Measurements from ENCODE around the gene SYNJ1. TPM values are rescaled to one million over a fixed set of nuclear protein-coding genes. Genes with fewer than 3 reads are reported as not detected.

The SYNJ1 gene
- total and polyA plus RNA-seq, 2 of the 4 experiments (the other 2 are of a cell fraction): 3.6 to 4.6 TPM

- Histone ChIP-seq H3K18ac (ENCODE audit: low read depth, low read length) (no peak overlapping the region), H2BK15ac (ENCODE audit: low read depth, low read length) (no peak overlapping the region), H2AFZ (replicated peaks; ENCODE audit: low read length, poor library complexity) (no peak overlapping the region), H2AK9ac (replicated peaks; ENCODE audit: low read depth, low read length, poor library complexity) (no peak overlapping the region), H3K56ac (ENCODE audit: extremely low read depth, insufficient read depth, low read length) (no peak overlapping the region), H2BK120ac (ENCODE audit: low read depth, low read length) (no peak overlapping the region), H3K4ac (ENCODE audit: low read depth, low read length) (no peak overlapping the region), H3K27ac (ENCODE audit: insufficient read depth, low read length) (no peak overlapping the region), H2BK20ac (ENCODE audit: low read depth, low read length) (no peak overlapping the region), H3K4me2 (ENCODE audit: low read depth, low read length) (no peak overlapping the region), H4K91ac (ENCODE audit: insufficient read depth, low read depth, low read length) (no peak overlapping the region), H3K27me3 (ENCODE audit: control insufficient read depth, insufficient read depth, low read length) (no peaks in the 10 kb centered on the region), H3K23ac (ENCODE audit: low read depth, low read length) (no peak overlapping the region), H4K8ac (ENCODE audit: low read depth in 2 of 2, low read length in 2 of 2) (no peak overlapping the region), H3K4me1 (ENCODE audit: control insufficient read depth, insufficient read depth, low read length) (no peaks in the 10 kb centered on the region), H3K14ac (replicated peaks; ENCODE audit: low read depth, low read length) (no peak overlapping the region), H3K36me3 (ENCODE audit: control insufficient read depth, insufficient read depth, low read length) (no peaks in the 10 kb centered on the region), H3K9ac (ENCODE audit: low read depth, low read length) (no peak overlapping the region), H3K4me3 (ENCODE audit: insufficient read depth, low read depth, low read length) (no peak overlapping the region), H4K5ac (ENCODE audit: low read depth, low read length) (no peak overlapping the region), H4K20me1 (ENCODE audit: insufficient read depth, low read length) (no peaks in the 10 kb centered on the region), H3K9me1 (ENCODE audit: insufficient read depth, low read length) (no peaks in the 10 kb centered on the region), H2AK5ac (ENCODE audit: low read depth, low read length) (no peak overlapping the region), H2BK5ac (ENCODE audit: low read depth, low read length, poor library complexity, severe bottlenecking) (no peak overlapping the region), H3K9me3 (ENCODE audit: control insufficient read depth, insufficient read depth, low read length) (no peaks in the 10 kb centered on the region), H3K79me1 (ENCODE audit: low read depth in 1 of 2, low read length in 2 of 2) (peaks cover under 1 to 14% of the 10 kb centered on the region in 2 experiments; a peak in 3 of 4 replicates)
- in situ Hi-C loops (cut with MboI; ENCODE audit: low sequenced_read_pairs): no loop called here
- intact Hi-C loops (cut with micrococcal nuclease): no loop called here
- CTCF ChIA-PET: no interaction called here
- BruUV-seq (replicated peaks): no TSS peak
- DNase-seq (no peak), ATAC-seq (ENCODE audit: low read depth) (no peak)
- dilution Hi-C loops (cut with HindIII; ENCODE audit: low sequenced_read_pairs, unreplicated experiment): no loop called here
- TF ChIP-seq RAD21 (IDR thresholded peaks at IDR 0.05; ENCODE audit: low read length) (no peak), FOS (IDR thresholded peaks at IDR 0.05; ENCODE audit: low read depth, low read length) (no peak), RFX5 (IDR thresholded peaks at IDR 0.05; ENCODE audit: low read depth, low read length) (no peak), CTCF (conservative IDR thresholded peaks at IDR 0.05; ENCODE audit: low read depth, low read length) (no peak), MAZ (IDR thresholded peaks at IDR 0.05; ENCODE audit: borderline replicate concordance, low read depth, low read length) (no peak), SMC3 (IDR thresholded peaks at IDR 0.05; ENCODE audit: low read depth, low read length) (no peak), NFE2L2 (IDR thresholded peaks at IDR 0.05; ENCODE audit: low read depth, low read length) (no peak), MXI1 (IDR thresholded peaks at IDR 0.05; ENCODE audit: borderline replicate concordance, low read depth, low read length) (no peak), BHLHE40 (IDR thresholded peaks at IDR 0.05; ENCODE audit: low read depth, low read length) (no peak), CEBPB (IDR thresholded peaks at IDR 0.05; ENCODE audit: low read depth, low read length) (no peak), CHD1 (IDR thresholded peaks at IDR 0.05; ENCODE audit: low read depth, low read length) (no peak), USF2 (IDR thresholded peaks at IDR 0.05; ENCODE audit: low read depth, low read length) (no peak), MAFK (IDR thresholded peaks at IDR 0.05; ENCODE audit: low read depth, low read length) (no peak), POLR2A (IDR thresholded peaks at IDR 0.05; ENCODE audit: low read depth, low read length) (no peak)
- POLR2A ChIA-PET (ENCODE audit: unreplicated experiment): no interaction called here
- no CpG with 5 or more reads among the region's 4 CpGs for WGBS, 2 experiments (ENCODE audit: extremely low coverage in 2 of 2, insufficient read length in 1 of 2)
These were observed 16.8 kb downstream of the SYNJ1 start for GRCh38 chr21:32710987-32711386.
